Karpas-422 (cell line): ENCODE data around the gene ERMAP. TPM values are rescaled to one million over a fixed set of nuclear protein-coding genes. Genes with fewer than 3 reads are reported as not detected.

Experiments used
- DNase-seq: peaks from one replicate; pipeline ENCODE4 v3.0.0-alpha.2; 2015
- H2AFZ ChIP-seq: fragments of 200-600 bp; sonication (generic); 2 replicates; pipeline ENCODE4 v1.6.1; 2014; ENCODE audit warnings: antibody characterized with exemption, low read length, mixed read lengths
- H3K27ac ChIP-seq: fragments of 200-600 bp; sonication (generic); 2 replicates; pipeline ENCODE4 v1.5.1; 2014; ENCODE audit warnings: mild to moderate bottlenecking, low read length, moderate library complexity
- H3K27me3 ChIP-seq: fragments of 200-600 bp; sonication (generic); 2 replicates; pipeline ENCODE4 v1.6.1; 2014; ENCODE audit warnings: low read length, mixed read lengths
- H3K36me3 ChIP-seq: fragments of 200-600 bp; sonication (generic); 2 replicates; pipeline ENCODE4 v1.6.1; 2014; ENCODE audit warnings: low read length, mixed read lengths; ENCODE audit not compliant: insufficient read depth
- H3K4me1 ChIP-seq: fragments of 200-600 bp; sonication (generic); 2 replicates; pipeline ENCODE4 v1.6.1; 2014; ENCODE audit warnings: mild to moderate bottlenecking, low read length, mixed read lengths
- H3K4me2 ChIP-seq: fragments of 200-600 bp; sonication (generic); 2 replicates; pipeline ENCODE4 v1.6.1; 2014; ENCODE audit warnings: low read length, low read depth, mild to moderate bottlenecking; ENCODE audit not compliant: poor library complexity, severe bottlenecking
- H3K4me3 ChIP-seq: fragments of 200-600 bp; sonication (generic); 2 replicates; pipeline ENCODE4 v1.5.1; 2014; ENCODE audit warnings: mild to moderate bottlenecking, antibody characterized with exemption, low read length, mixed read lengths
- H3K79me2 ChIP-seq: fragments of 200-600 bp; sonication (generic); 2 replicates; pipeline ENCODE4 v1.6.1; 2014; ENCODE audit warnings: mild to moderate bottlenecking, low read length, mixed read lengths
- H3K9ac ChIP-seq: fragments of 200-600 bp; sonication (generic); 2 replicates; pipeline ENCODE4 v1.6.0; 2014; ENCODE audit warnings: low read length
- H3K9me2 ChIP-seq: fragments of 200-600 bp; sonication (generic), shearing (Covaris generic); replicated peaks from 2 replicates; pipeline ENCODE4 v1.6.0; 2014; ENCODE audit warnings: mild to moderate bottlenecking, low read length, moderate library complexity; ENCODE audit not compliant: insufficient read depth
- H3K9me3 ChIP-seq: fragments of 300-700, 200-600 bp; sonication (generic); 2 replicates; pipeline ENCODE4 v1.6.1; 2014; ENCODE audit warnings: low read length, mixed read lengths
- H4K20me1 ChIP-seq: fragments of 200-600 bp; sonication (generic); 2 replicates; pipeline ENCODE4 v1.6.1; 2014; ENCODE audit warnings: mild to moderate bottlenecking, antibody characterized with exemption, low read length, low read depth; ENCODE audit not compliant: insufficient read depth
- total RNA-seq: library from RNA; depleted of rRNA; stranded (reverse); fragments of >200 nt; shearing (Covaris generic); gene quantifications from 2 replicates; pipeline ENCODE4 v1.2.3, GENCODE V29; 2014; ENCODE audit warnings: low replicate concordance; rRNA removed

ERMAP gene
- total RNA-seq, result 0.54 and 1.6 TPM in 2 replicates

- peak within 1 kb of the TSS; percentile 83 for H3K4me3 ChIP-seq
- H2AFZ ChIP-seq, result peak within 1 kb of the TSS; percentile 91; the same call in 1 of the 2 replicates
- DNase-seq, result peak; percentile 97
- no peaks in the 10 kb centered on the region for H3K79me2 ChIP-seq
- 0 out of 2 replicates have a peak within 1 kb of the TSS, but pooled peaks have one; percentile 42 for H3K27ac ChIP-seq
- H3K9me2 ChIP-seq, result no peaks in the 10 kb centered on the region
- no peaks in the 10 kb centered on the region for H4K20me1 ChIP-seq
- peak within 1 kb of the TSS; percentile 86 for H3K9ac ChIP-seq
- H3K36me3 ChIP-seq, result no peaks in the 10 kb centered on the region
- H3K4me1 ChIP-seq, result peaks cover 16% of the 10 kb centered on the region
- no peaks in the 10 kb centered on the region for H3K27me3 ChIP-seq
- peak within 1 kb of the TSS; percentile 83 for H3K4me2 ChIP-seq
- no peaks in the 10 kb centered on the region for H3K9me3 ChIP-seq
These were observed at the start of gene ERMAP, which contains the start of gene SVBP for GRCh38 chr1:42816585-42817439. Gene ERMAP, plus strand, starts transcription at chr1:42817122. Its CDS starts 13,327 bp downstream, at chr1:42830449. Gene SVBP, minus strand, starts transcription at chr1:42817397. Its CDS starts 853 bp downstream, at chr1:42816544.

GRCh38 chr1:42767510-42768000 is 49.4 kb upstream of the ERMAP start:
- peak overlapping the region; percentile 64; the same call in 1 of the 2 replicates for H2AFZ ChIP-seq
- no peaks in the 10 kb centered on the region for H3K9me2 ChIP-seq
- H3K4me2 ChIP-seq, result peak overlapping the region; percentile 94
- no peaks in the 10 kb centered on the region for H3K9me3 ChIP-seq
- H3K4me1 ChIP-seq, result peaks cover 32% of the 10 kb centered on the region
- H4K20me1 ChIP-seq, result no peaks in the 10 kb centered on the region
- H3K27me3 ChIP-seq, result no peaks in the 10 kb centered on the region
- H3K4me3 ChIP-seq, result peak overlapping the region; percentile 87
- no peaks in the 10 kb centered on the region for H3K36me3 ChIP-seq
- DNase-seq, result peak; percentile 73
- H3K9ac ChIP-seq, result peak overlapping the region; percentile 83
- H3K27ac ChIP-seq, result no peak overlapping the region
- H3K79me2 ChIP-seq, result peaks cover 81% of the 10 kb centered on the region

DNA sequence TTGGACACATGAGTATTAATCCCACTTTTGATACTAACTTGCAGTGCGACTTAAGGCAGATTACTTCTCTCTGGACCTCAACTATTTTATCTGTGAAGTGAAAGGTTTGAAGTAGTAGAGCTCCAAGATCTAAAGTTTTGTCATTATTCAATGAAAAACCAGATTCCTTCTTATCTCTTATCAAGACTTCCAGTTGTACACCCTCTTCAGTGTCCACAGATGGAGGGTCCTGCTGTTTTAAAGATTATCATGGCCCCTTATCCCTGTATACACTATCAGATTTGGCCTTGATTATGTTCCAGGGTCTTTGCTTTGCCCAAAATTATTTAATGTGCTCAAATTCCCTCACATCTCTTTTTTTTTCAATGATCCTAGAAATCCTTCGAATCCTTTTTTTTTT is 48.8 kb upstream of the ERMAP start:
- no peaks in the 10 kb centered on the region for H3K27me3 ChIP-seq
- no peak overlapping the region for H2AFZ ChIP-seq
- peak overlapping the region; percentile 94 for H3K4me2 ChIP-seq
- DNase-seq, result no peak
- H3K9me2 ChIP-seq, result no peaks in the 10 kb centered on the region
- peak overlapping the region; percentile 83 for H3K9ac ChIP-seq
- peak overlapping the region; percentile 87 for H3K4me3 ChIP-seq
- H3K36me3 ChIP-seq, result no peaks in the 10 kb centered on the region
- no peaks in the 10 kb centered on the region for H4K20me1 ChIP-seq
- no peaks in the 10 kb centered on the region for H3K9me3 ChIP-seq
- no peak overlapping the region for H3K27ac ChIP-seq
- H3K4me1 ChIP-seq, result peaks cover 32% of the 10 kb centered on the region
- H3K79me2 ChIP-seq, result peaks cover 86% of the 10 kb centered on the region

- Histone ChIP-seq H3K9me3 (no peaks in the 10 kb centered on the region), H3K4me1 (peaks cover 27% of the 10 kb centered on the region), H3K4me2 (no peak overlapping the region), H2AFZ (no peak overlapping the region), H3K4me3 (no peak overlapping the region), H4K20me1 (no peaks in the 10 kb centered on the region), H3K27me3 (no peaks in the 10 kb centered on the region), H3K79me2 (peaks cover 79% of the 10 kb centered on the region), H3K9ac (no peak overlapping the region), H3K36me3 (0 out of 2 replicates have a peak, but pooled peaks cover 3% of the 10 kb centered on the region), H3K27ac (no peak overlapping the region), H3K9me2 (no peaks in the 10 kb centered on the region)
- DNase-seq, result no peak
These were observed 47.1 kb upstream of the ERMAP start for GRCh38 chr1:42769811-42770210.

- Histone ChIP-seq H3K27ac (no peak overlapping the region), H3K4me2 (no peak overlapping the region), H3K4me1 (peaks cover 11% of the 10 kb centered on the region)
These were observed 43.5 kb upstream of the ERMAP start for GRCh38 chr1:42773420-42773819.

DNA sequence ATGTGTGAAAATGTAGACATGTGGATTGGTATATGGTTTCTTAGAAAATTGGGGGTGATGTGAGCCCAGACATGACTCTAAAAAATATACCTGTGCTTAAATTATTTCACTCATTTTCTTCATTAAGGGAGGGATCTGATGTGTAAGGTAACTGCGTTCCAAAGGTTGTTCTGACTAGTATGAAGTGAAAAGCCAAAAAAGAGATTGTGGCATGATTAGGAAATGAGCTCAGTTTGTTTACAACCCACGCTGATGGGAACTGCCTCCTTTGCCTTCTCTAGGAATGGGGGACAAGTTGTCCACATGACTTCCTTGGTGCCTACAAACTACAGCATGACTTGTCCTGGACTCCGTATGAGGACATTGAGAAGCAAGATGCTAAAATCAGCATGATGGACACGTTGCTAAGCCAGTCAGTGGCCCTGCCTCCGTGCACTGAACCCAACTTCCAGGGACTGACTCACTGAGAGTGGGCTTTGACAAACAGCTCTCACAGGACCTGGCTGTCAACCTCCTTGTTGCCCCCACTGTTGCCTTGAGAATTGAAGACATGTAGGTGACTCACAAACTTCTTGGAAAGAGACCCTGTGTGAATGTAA is 41.9 kb upstream of the ERMAP start:
- Histone ChIP-seq H2AFZ (no peak overlapping the region), H4K20me1 (no peaks in the 10 kb centered on the region), H3K4me3 (no peak overlapping the region), H3K9ac (no peak overlapping the region), H3K9me3 (no peaks in the 10 kb centered on the region), H3K79me2 (peaks cover 33% of the 10 kb centered on the region), H3K27me3 (no peaks in the 10 kb centered on the region), H3K27ac (no peak overlapping the region), H3K36me3 (peaks cover 16% of the 10 kb centered on the region), H3K9me2 (no peaks in the 10 kb centered on the region), H3K4me1 (peaks cover 5% of the 10 kb centered on the region), H3K4me2 (no peak overlapping the region)
- no peak for DNase-seq

More at GRCh38 chr1:42773420-42773819, 43.5 kb upstream of the ERMAP start:
- Histone ChIP-seq H3K4me3 (no peak overlapping the region), H3K27me3 (no peaks in the 10 kb centered on the region), H3K9ac (no peak overlapping the region), H3K9me3 (no peaks in the 10 kb centered on the region), H3K79me2 (peaks cover 48% of the 10 kb centered on the region), H2AFZ (no peak overlapping the region), H4K20me1 (no peaks in the 10 kb centered on the region), H3K36me3 (peaks cover 14% of the 10 kb centered on the region), H3K9me2 (no peaks in the 10 kb centered on the region)
- DNase-seq, result no peak

- no peak overlapping the region for H3K4me2 ChIP-seq
These were observed 40.4 kb upstream of the ERMAP start for GRCh38 chr1:42776502-42776901.

GRCh38 chr1:42777852-42778251 is 39.1 kb upstream of the ERMAP start:
- Histone ChIP-seq H3K4me2 (no peak overlapping the region), H3K36me3 (peaks cover 20% of the 10 kb centered on the region), H3K4me3 (no peak overlapping the region), H3K4me1 (no peaks in the 10 kb centered on the region), H3K9me2 (no peaks in the 10 kb centered on the region), H4K20me1 (no peaks in the 10 kb centered on the region), H3K27me3 (no peaks in the 10 kb centered on the region), H2AFZ (no peak overlapping the region), H3K9ac (no peak overlapping the region), H3K9me3 (no peaks in the 10 kb centered on the region), H3K79me2 (peaks cover 5% of the 10 kb centered on the region), H3K27ac (no peak overlapping the region)
- DNase-seq, result peak; percentile 80

More at GRCh38 chr1:42776502-42776901, 40.4 kb upstream of the ERMAP start:
- Histone ChIP-seq H2AFZ (no peak overlapping the region), H3K4me3 (no peak overlapping the region), H3K9me2 (no peaks in the 10 kb centered on the region), H3K9me3 (no peaks in the 10 kb centered on the region), H3K36me3 (peaks cover 20% of the 10 kb centered on the region), H3K9ac (no peak overlapping the region), H3K27ac (no peak overlapping the region), H4K20me1 (no peaks in the 10 kb centered on the region), H3K27me3 (no peaks in the 10 kb centered on the region), H3K4me1 (no peaks in the 10 kb centered on the region), H3K79me2 (peaks cover 18% of the 10 kb centered on the region)
- DNase-seq, result no peak
